GM23248 (cell line): ENCODE data around the gene TXLNB. TPM values are rescaled to one million over a fixed set of nuclear protein-coding genes. Genes with fewer than 3 reads are reported as not detected.

Experiments
- DNase-seq: peaks from one replicate; pipeline ENCODE4 v3.0.0-alpha.2; 2015
- H2AFZ ChIP-seq: fragments of 200-600 bp; sonication (generic); 2 replicates; pipeline ENCODE4 v1.6.1; 2016; ENCODE audit warnings: antibody characterized with exemption
- H3F3A ChIP-seq: fragments of 200-600 bp; sonication (generic); 2 replicates; pipeline ENCODE4 v1.6.1; 2016; ENCODE audit warnings: mild to moderate bottlenecking, antibody characterized with exemption, mixed run types; ENCODE audit not compliant: insufficient read depth
- H3K27ac ChIP-seq: fragments of 200-600 bp; sonication (generic); 2 replicates; pipeline ENCODE4 v1.5.1; 2016; ENCODE audit warnings: mild to moderate bottlenecking
- H3K27me3 ChIP-seq: fragments of 200-600 bp; sonication (generic); replicated peaks from 2 replicates; pipeline ENCODE4 v1.6.1; 2016; ENCODE audit warnings: mild to moderate bottlenecking; ENCODE audit not compliant: insufficient read depth
- H3K36me3 ChIP-seq: fragments of 200-600 bp; sonication (generic); 2 replicates; pipeline ENCODE4 v1.6.1; 2016; ENCODE audit warnings: low read depth, mild to moderate bottlenecking
- H3K4me1 ChIP-seq: fragments of 200-600 bp; sonication (generic); 2 replicates; pipeline ENCODE4 v1.6.1; 2016; ENCODE audit warnings: mild to moderate bottlenecking; ENCODE audit not compliant: insufficient read depth
- H3K4me2 ChIP-seq: fragments of 200-600 bp; sonication (generic); one replicate; pipeline ENCODE4 v1.6.1; 2016; ENCODE audit warnings: mild to moderate bottlenecking; ENCODE audit not compliant: unreplicated experiment
- H3K4me3 ChIP-seq: fragments of 200-600 bp; sonication (generic); 2 replicates; pipeline ENCODE4 v1.5.1; 2016; ENCODE audit warnings: mild to moderate bottlenecking
- H3K79me2 ChIP-seq: fragments of 200-600 bp; sonication (generic); 2 replicates; pipeline ENCODE4 v1.6.1; 2016; ENCODE audit warnings: mild to moderate bottlenecking; ENCODE audit not compliant: insufficient read depth
- H3K9ac ChIP-seq: fragments of 200-600 bp; sonication (generic); 2 replicates; pipeline ENCODE4 v1.6.1; 2016; ENCODE audit warnings: mild to moderate bottlenecking
- H3K9me2 ChIP-seq: fragments of 200-600 bp; sonication (generic); 2 replicates; pipeline ENCODE4 v1.6.1; 2016; ENCODE audit warnings: mixed run types, mild to moderate bottlenecking, moderate library complexity; ENCODE audit not compliant: insufficient read depth
- H3K9me3 ChIP-seq: fragments of 200-600 bp; sonication (generic); one replicate; pipeline ENCODE4 v1.6.1; 2017; ENCODE audit warnings: low read depth
- H4K20me1 ChIP-seq: fragments of 200-600 bp; sonication (generic); 2 replicates; pipeline ENCODE4 v1.6.0; 2016; ENCODE audit not compliant: insufficient read depth
- EZH2 ChIP-seq: fragments of 200-600 bp; sonication (generic); IDR thresholded peaks from 2 replicates; pipeline ENCODE4 v1.6.1; 2018; ENCODE audit warnings: antibody characterized with exemption, mild to moderate bottlenecking; ENCODE audit not compliant: insufficient read depth, poor library complexity, severe bottlenecking
- EZH2phosphoT487 ChIP-seq: fragments of 200-600 bp; sonication (generic); IDR thresholded peaks from 2 replicates; pipeline ENCODE4 v1.6.1; 2018; ENCODE audit warnings: antibody characterized with exemption, moderate library complexity, mild to moderate bottlenecking, low read depth; ENCODE audit not compliant: insufficient read depth
- WGBS, 2 experiments: methylation state at CpG; one replicate each; pipeline ENCODE4 v1.1.6; 2015 to 2017; ENCODE audit warnings: low lambda C conversion rate in 2 of 2, low coverage in 1 of 2; ENCODE audit errors: missing lambda C conversion rate in 2 of 2; 5-methylcytosine and 5-hydroxymethylcytosine counted together
- in situ Hi-C: fragments of 300-500 bp; cut with MboI; formaldehyde crosslinking; loops from 2 replicates; pipeline ENCODE4 v1.15.0; 2020
- polyA plus RNA-seq: library from polyadenylated mRNA; unstranded; fragments of >200 nt; fragmentation: Nextera tagmentation; extraction: Ambion mirVana; gene quantifications from 2 replicates; pipeline ENCODE4 v1.2.1, GENCODE V29; 2016
- total RNA-seq: library from RNA; depleted of rRNA; stranded (reverse); fragments of >200 nt; shearing (Covaris generic); gene quantifications from 2 replicates; pipeline ENCODE4 v1.2.3, GENCODE V29; 2014

Gene TXLNB
- total and polyA plus RNA-seq, 2 experiments from 2014 or later, result 0.22 to 0.23 TPM

- Histone ChIP-seq H3K79me2 (no peaks in the 10 kb centered on the region), H3F3A (no peaks in the 10 kb centered on the region), H3K27ac (no peak overlapping the region), H3K36me3 (no peaks in the 10 kb centered on the region), H3K9me3 (no peaks in the 10 kb centered on the region), H2AFZ (no peak overlapping the region), H3K27me3 (no peaks in the 10 kb centered on the region), H3K4me2 (no peak overlapping the region), H3K9me2 (no peaks in the 10 kb centered on the region), H4K20me1 (no peaks in the 10 kb centered on the region), H3K9ac (no peak overlapping the region), H3K4me3 (no peak overlapping the region), H3K4me1 (no peaks in the 10 kb centered on the region)
- WGBS, 2 experiments, result 49 to 52% methylated on average over 2 of the region's 2 CpGs
- no peak for TF ChIP-seq EZH2phosphoT487
- TF ChIP-seq EZH2, result no peak
- in situ Hi-C loops, result no loop called here
- DNase-seq, result no peak
Observed at GRCh38 chr6:139316622-139317317, 25.0 kb upstream of the TXLNB start.

GRCh38 chr6:139313784-139314545 is 22.2 kb upstream of the TXLNB start:
- no peak overlapping the region for H3K27ac ChIP-seq
- no peaks in the 10 kb centered on the region for H3K36me3 ChIP-seq
- peaks cover 5% of the 10 kb centered on the region for H3K4me1 ChIP-seq
- H3F3A ChIP-seq, result peaks cover 4% of the 10 kb centered on the region
- no peaks in the 10 kb centered on the region for H3K27me3 ChIP-seq
- H4K20me1 ChIP-seq, result no peaks in the 10 kb centered on the region
- no peaks in the 10 kb centered on the region for H3K9me3 ChIP-seq
- no peaks in the 10 kb centered on the region for H3K79me2 ChIP-seq
- 65 to 66% methylated on average over 6 of the region's 6 CpGs for WGBS, 2 experiments
- no peak overlapping the region for H2AFZ ChIP-seq
- in situ Hi-C loops, result no loop called here
- H3K4me3 ChIP-seq, result no peak overlapping the region
- no peak for TF ChIP-seq EZH2
- no peak for TF ChIP-seq EZH2phosphoT487
- no peak overlapping the region for H3K9ac ChIP-seq
- no peak for DNase-seq
- H3K9me2 ChIP-seq, result no peaks in the 10 kb centered on the region
- H3K4me2 ChIP-seq, result no peak overlapping the region

GRCh38 chr6:139313229-139313628 is 21.4 kb upstream of the TXLNB start:
- no peaks in the 10 kb centered on the region for H3K79me2 ChIP-seq

GRCh38 chr6:139311831-139312230 is 20.0 kb upstream of the TXLNB start:
- Histone ChIP-seq H3K9me3 (no peaks in the 10 kb centered on the region), H3K9ac (no peak overlapping the region), H3K36me3 (no peaks in the 10 kb centered on the region), H3K27ac (no peak overlapping the region), H2AFZ (no peak overlapping the region), H3K4me2 (no peak overlapping the region), H3K79me2 (no peaks in the 10 kb centered on the region), H3F3A (peaks cover 11% of the 10 kb centered on the region), H3K9me2 (no peaks in the 10 kb centered on the region), H3K4me1 (peaks cover 14% of the 10 kb centered on the region), H3K4me3 (no peak overlapping the region), H3K27me3 (no peaks in the 10 kb centered on the region), H4K20me1 (no peaks in the 10 kb centered on the region)
- in situ Hi-C loops, result no loop called here
- TF ChIP-seq EZH2phosphoT487 (no peak), EZH2 (no peak)
- 80 to 89% methylated on average over 2 of the region's 2 CpGs for WGBS, 2 experiments
- no peak for DNase-seq

More at GRCh38 chr6:139313229-139313628, 21.4 kb upstream of the TXLNB start:
- H3K9ac ChIP-seq, result no peak overlapping the region
- H3K4me2 ChIP-seq, result no peak overlapping the region
- no peak overlapping the region for H3K27ac ChIP-seq
- no peak overlapping the region for H3K4me3 ChIP-seq
- peaks cover 12% of the 10 kb centered on the region for H3K4me1 ChIP-seq
- WGBS, 2 experiments, result 89 to 98% methylated on average over 7 of the region's 7 CpGs
- peaks cover 11% of the 10 kb centered on the region for H3F3A ChIP-seq
- in situ Hi-C loops, result no loop called here
- no peaks in the 10 kb centered on the region for H3K9me3 ChIP-seq
- H3K27me3 ChIP-seq, result no peaks in the 10 kb centered on the region
- no peaks in the 10 kb centered on the region for H3K36me3 ChIP-seq
- H3K9me2 ChIP-seq, result no peaks in the 10 kb centered on the region
- TF ChIP-seq EZH2, result no peak
- TF ChIP-seq EZH2phosphoT487, result no peak
- no peak for DNase-seq
- H2AFZ ChIP-seq, result no peak overlapping the region
- H4K20me1 ChIP-seq, result no peaks in the 10 kb centered on the region
